A204.1 (cell line): ENCODE data around the gene B4GALNT1.
"Not testable (repeated sequence)": the region's sequence is repeated elsewhere in the genome, so short reads cannot be mapped to it uniquely, and the experiment has no call there.

ENCODE experiments used
- FAIRE-seq: peaks from 2 replicates; lab custom pipeline; 2012; peaks lifted over from hg19 to GRCh38; lab: Jason Lieb, UNC

B4GALNT1 gene

DNA sequence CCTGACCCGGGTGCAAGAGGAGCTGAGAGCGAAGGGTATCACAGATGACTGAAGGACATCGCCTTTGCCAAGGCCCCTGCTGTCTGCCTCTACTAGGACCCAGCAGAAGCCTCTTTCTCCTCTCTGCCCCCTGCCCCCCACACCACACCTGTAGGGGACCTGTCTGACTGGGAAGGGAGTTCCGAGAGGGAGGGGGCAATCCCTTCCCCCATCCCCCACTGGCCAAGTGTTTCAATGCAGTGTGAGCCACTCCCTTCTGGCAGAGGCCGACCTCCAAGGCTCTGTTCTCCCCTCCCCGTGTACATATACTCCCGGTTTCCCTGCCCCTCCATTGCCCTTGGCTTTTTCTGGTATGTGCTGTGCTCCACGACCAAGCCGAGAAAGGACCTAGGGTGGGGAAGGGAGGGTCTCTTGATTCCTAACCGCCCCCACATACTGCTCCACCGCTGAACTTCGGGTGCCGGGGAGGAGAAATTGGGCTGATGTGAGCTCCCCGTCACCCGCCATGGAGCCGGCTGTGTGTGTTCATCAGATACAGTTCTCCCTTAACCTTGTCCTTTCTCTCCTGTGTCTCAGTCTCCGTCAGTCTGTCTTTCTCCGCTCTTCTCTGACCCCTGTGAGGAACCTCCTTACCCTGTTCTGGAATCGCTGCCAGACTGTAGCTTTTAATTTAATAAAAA lies 23.8 kb downstream of the B4GALNT1 start:
- no peak for FAIRE-seq

DNA sequence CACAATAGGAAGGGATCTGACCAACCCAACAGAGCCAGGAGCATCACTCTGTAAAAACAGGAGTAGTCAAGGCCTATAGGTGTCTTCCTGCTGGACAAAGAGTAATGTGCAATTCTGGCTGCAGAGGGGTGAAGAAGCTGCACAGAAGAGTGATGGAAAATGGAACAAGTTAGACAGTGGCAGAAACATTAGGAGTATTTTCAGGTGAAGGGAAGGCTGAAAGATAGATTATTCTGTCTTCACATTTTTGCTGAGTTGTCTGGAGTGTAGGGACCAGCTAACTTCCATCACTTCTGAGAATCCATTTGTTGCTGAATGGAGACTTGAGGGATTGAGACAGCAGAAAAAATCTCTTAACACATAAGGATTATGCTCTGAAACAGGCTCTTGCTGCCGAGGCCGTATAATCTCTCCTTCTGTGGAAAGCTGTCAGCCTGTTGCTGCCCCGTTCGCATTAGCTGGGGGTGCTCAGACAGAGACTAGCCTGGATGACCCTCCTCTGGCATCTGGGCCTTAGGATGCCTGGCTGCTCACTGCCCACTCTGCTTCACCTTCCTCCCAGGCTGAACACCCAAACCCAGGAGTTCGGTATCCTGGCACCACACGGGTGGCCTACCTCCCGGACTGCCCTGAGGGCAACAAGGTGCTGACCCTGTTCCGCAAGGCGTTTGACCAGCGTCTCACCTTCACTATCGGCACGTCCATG lies 24.9 kb downstream of the B4GALNT1 start:
- no peak for FAIRE-seq

DNA sequence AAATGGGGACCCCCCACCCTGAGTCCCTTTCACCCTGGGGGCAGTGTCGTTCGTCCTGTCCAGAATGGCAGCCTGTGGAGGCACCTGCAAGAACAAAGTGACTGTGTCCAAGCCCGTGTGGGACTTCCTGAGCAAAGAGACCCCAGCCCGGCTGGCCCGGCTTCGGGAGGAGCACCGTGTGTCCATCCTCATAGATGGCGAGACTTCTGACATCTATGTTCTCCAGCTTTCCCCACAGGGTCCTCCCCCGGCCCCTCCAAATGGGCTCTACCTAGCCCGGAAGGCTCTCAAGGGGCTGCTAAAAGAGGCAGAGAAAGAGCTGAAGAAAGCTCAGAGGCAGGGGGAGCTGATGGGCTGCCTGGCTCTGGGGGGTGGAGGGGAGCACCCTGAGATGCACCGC lies 26.2 kb downstream of the B4GALNT1 start:
- no peak for FAIRE-seq

DNA sequence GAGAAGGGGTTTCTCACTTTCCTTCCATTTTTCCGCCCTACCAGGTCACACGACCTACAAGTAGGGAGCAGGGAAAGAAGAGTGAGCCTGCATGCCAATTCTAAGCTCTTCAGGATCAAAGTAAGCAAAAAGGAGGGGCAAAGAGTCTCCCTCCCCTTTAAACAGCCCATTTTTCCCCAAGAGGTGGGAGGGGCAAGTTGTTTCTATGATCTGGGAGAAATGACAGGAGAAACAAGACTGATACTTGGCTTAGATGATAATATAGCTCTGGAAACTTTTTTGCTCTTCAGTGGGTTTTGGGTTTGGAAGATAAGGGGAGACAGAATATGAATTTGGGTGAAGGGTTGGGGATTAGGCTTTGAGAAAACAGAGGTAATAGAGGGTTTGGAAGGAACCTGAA lies 26.6 kb downstream of the B4GALNT1 start:
- FAIRE-seq, result no peak

DNA sequence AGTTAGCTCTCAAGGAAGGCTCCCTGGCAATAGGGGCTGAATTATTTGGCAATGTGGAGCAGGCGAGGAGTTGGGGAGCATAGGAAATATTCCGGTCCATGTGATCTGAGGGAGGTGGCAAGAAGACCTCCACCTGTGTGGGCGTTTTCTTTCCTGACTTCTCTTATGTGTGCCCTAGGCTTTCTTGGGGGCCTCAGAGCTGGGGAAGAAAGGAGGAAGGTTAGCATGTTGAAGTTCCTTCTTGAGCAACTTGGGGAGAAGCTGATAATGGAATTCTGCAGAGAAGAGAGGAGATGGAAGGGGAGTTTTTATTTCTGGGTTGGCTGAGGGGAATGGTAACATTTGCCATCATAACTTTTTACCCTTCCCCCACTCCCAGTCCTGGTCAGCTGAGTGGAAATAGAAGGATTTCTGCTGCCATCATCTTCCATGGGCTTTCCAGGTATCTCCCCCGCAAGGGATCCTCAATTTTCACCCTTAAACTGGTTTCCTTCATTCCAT lies 27.1 kb downstream of the B4GALNT1 start:
- no peak for FAIRE-seq

DNA sequence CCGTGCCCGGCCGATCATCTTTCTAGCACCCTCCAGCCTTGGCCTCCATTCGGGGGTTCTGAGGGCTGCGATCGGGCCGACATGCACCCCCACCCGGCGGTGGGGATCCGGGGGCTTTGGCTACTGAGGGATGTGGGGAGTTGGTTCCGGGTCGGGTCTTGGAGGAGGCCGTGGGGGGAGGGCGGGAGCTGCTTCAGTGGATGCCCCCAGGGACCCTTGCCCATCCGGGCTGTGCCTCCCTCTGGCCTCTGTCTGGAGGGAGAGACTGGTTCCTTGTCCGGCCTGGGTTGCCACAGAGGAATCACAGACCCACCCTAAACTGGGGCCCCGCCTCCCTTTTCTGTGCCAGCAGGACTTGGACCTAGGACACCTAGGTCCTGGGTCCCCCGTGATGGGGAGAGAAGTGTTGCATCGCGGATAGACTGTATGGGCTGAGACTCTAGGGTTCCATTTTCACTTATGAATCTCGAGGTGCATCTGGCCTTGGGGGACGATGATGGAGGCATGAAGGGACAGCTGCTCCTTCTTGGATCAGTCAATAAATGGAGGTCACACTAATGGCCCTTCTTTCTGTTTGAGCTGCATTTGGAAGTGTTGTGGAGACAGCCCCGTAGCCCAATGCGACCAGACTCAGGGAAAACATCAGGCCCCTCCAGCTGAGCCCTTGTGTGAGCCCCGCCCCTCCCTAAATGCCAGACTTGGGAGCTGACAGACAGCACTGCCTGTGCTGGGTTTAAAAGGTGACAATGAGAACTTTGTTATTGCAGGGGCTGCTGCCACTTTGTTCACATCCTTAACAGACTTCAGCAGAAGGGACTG lies 27.8 kb downstream of the B4GALNT1 start:
- no peak for FAIRE-seq

DNA sequence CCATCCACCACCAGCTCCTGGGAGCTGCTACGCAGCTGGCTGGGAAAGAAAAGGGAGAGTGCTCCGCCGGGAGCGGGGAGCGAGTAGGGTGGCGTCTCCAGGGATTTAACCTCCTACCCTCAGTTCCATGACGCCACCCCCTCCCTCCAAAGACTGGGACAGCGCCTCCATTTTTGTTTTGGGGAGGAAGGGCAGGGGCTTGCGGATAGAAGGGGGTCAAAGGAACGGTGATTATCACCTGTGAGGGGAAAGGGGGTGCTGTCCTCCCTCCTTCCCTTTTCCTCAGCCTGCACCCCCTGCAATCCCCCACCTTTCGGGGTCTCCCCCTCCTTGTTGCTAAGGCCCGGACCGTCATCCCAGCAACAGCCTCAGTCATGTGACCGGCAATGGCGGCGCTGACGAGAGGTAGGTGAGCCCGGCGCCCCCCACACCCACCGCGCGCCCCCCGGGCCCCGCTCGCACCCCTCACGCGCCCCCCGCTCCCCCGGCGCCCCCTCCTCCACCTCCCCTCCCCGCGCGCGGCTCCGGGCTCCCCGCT lies 28.5 kb downstream of the B4GALNT1 start, which contains the start of gene DTX3:
Gene DTX3, plus strand, starts transcription at position 371 of the 538 bp plus-strand sequence. CDS start 1,694 bp downstream, outside the sequence.
- no peak for FAIRE-seq

DNA sequence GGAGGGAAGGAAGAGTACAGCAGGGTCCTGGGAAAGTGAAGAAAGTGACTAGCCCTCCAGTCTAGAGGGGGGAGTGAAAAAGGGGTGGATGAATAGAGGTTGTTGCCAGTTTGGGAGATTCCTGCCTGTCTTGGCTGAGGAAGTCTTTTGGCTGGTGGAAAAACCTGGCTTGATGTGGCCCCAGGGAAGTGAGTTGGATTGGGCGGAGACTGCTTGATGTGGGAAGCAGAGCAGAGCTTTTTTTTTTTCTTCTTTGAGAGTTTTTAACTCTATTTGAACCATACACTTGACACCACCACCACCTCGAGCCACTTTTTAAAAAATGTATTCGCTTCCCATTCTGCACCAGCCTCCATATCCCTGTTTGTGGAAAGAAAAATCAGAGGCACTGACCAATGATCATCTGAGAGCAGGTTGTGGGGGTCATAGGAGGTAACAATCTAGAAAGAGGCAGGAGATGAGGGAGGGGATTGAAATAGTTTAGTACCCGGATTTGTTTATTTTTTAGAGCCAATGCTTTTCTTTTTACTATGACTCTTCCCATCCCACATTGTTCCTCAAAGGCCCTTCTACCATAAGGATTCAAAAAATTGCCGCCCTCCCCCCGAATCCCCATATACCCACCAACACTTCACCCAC lies 29.1 kb downstream of the B4GALNT1 start:
- no peak for FAIRE-seq

DNA sequence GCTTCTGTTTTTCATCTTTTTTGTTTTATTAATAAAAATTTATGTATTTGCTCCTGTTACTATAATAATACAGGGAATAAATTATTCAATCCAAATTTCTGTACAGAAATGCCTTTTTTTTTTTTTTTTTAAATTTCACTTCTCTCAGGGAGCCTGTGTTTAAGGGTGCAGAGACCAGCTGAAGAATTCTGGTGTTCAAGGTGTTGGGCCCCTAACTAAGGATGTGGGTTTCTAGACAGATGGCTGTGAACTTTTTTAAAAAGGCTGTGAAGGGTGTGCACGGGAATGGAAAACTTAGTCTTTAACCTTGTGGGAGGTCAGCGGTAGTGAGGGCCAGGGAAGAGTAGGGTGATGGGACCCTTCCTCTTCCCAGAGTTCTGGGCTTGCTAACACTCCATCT lies 29.7 kb downstream of the B4GALNT1 start:
- FAIRE-seq, result no peak

DNA sequence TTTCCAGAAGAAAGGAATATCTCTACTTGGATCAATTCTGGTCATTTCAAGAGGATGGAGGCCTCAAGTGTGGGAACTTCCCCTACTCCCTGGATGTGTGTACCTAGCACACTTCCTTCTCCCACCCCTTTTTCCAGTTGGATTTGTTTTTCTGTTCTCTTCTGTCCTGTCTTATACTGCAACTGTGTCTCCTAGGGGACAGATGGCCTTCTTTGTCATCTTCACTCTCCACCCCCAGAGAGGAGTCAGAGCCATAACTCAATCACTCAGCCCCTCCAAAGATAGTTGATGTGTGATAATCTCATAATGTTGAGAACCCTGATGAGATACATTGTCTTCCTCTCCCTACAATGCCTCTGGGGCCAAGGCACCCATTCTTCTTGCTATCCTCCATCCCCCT lies 30.5 kb downstream of the B4GALNT1 start:
- no peak for FAIRE-seq

DNA sequence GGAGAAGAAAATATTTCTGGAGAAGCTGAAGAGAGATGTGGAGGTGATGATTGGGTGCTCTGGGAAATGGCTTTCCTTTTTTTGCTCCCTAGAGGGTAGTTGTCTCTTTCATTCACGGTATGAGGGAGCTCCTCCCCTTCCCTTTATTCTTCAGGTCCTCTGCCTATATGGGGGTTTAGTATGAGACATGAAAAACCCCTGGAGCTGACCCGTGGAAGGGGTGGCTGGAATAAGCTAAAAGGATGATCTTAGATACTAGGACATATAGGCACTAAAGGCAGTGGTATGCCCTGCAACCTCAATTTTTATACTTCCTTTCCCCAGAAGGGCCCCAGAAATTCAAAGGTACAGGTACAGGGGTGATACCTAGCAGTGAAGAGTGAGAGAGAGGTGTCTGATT lies 32.6 kb downstream of the B4GALNT1 start:
- no peak for FAIRE-seq

DNA sequence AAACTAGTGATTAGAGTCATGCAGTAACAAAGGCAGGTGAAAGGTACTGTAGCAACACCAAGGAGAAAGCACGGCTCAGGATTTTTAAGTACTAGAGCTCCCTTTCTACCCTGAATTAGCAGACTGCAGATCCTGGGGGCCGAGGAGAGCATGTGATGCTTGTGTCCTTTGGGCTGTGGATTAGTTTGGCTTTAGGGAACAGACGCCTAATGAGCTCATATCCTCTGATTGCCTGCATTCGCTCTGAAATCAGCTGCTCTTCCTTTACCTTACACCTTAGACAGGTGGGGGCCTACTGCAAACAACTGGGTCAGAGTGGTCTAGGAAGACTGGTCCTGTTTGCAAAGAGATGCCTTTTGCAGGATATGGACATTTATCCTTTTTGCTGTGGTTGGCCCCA lies 39.8 kb downstream of the B4GALNT1 start:
- FAIRE-seq, result no peak

DNA sequence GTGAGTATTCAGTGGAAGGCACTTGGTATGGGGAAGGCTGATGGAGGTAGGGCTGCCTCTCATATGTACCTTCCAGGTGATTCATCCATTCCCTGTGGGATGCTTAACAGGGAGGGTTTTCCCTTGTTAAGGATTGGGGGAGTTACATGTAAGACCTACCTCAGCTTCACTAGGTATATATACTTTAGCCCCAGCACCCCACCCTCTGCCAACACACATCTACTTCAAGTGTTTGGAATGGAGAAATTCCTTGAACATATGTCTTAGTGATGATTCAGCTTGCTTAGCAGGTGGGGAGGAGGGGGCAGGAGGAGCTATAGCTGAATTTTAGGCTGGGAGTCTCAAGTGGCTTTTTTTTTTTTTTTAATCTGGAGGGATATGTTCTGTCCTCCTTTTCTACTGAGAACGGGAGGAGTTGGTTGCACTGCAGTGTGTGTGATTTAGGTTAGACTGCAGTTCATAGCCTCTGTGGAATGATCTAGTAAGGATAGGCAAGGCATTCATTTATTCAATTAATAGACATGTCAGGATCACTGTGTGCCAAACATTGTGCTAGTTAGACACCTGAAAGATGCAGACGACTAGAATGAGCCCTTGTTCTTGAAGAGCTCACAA lies 40.3 kb downstream of the B4GALNT1 start:
- FAIRE-seq, result no peak

DNA sequence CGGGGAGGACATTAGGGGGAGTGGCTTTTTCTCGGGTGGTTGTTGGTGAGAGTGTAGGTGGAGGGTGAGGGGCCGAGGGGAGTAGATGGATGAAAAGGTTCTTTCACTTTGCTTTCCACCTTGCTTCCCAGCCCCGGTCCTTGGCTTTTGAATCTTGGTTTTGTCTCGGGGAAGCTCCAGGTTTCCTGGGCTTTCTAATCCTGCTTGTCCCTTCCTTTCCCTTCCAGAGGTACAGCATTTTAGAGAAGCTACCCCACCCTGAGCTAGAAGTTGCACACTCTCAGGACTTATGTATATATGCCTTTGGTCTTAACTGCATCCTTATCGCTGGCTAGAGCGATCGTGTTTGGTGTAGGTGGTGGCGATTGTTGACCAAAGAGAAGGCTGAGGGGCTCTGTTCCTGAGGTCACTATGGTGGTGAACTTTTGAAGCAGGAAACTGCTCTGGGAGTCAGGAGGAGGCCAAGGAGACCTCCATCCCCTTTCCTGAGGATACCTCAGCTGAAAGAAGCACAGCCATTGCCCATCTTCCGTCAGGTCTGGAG lies 41.1 kb downstream of the B4GALNT1 start:
- no peak for FAIRE-seq

DNA sequence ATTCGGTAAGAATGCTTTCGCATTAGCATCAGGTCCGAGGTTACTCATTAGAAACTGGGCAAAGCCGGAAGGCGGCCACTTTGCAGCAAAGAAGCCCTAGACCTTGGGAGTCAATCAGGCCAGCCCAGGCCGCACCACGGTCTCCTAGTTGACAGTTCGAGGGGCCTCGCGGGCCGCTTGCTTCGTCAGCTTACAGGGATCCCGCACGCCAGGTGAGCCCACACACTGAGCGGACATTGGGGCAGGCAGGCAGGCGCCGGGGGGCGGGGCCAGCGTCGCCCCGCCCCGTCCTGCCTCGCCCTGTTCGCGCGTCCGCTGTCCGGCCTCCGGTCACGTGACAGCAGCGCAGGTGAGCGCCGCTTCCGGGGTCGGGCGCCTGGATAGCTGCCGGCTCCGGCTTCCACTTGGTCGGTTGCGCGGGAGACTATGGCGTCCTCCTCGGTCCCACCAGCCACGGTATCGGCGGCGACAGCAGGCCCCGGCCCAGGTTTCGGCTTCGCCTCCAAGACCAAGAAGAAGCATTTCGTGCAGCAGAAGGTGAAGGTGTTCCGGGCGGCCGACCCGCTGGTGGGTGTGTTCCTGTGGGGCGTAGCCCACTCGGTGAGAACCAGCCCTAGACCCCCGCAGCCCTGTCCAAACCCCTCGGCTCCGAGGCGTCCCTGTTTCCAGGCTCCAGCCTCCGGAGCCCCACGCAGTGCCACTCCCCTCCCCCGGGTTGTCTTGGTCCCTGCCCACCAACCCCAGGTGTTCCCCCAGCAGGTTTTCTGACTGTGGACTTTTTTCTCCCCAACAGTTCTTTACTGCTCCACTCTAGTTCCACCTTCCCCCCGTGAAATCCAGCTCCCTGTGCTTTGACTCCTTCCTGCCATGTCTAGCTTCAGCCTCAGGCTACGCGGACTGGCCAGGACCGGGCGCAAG lies 41.9 kb downstream of the B4GALNT1 start, which contains the start of gene PIP4K2C:
Gene PIP4K2C, plus strand, starts transcription at position 329 of the 918 bp plus-strand sequence. Its CDS starts 98 bp downstream, at position 427.
- no peak for FAIRE-seq

DNA sequence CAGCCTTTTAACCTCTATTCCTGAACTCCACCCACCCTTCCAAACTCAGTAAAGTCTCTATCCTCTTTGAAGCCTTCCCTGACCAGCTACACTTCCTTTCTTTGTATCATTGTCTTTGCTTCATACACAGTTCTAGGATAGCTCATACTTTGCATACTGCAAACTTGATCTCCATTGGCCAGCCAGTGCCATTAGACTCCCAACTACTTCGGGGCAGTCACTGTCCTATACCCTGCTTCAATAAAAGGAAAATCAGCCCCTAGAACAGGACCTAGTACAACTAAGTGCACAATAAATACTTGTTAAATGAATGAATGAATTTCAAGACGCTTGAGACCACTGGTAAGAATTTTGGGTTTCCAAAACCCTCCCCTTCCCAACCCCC lies 42.5 kb downstream of the B4GALNT1 start:
- FAIRE-seq, result no peak

DNA sequence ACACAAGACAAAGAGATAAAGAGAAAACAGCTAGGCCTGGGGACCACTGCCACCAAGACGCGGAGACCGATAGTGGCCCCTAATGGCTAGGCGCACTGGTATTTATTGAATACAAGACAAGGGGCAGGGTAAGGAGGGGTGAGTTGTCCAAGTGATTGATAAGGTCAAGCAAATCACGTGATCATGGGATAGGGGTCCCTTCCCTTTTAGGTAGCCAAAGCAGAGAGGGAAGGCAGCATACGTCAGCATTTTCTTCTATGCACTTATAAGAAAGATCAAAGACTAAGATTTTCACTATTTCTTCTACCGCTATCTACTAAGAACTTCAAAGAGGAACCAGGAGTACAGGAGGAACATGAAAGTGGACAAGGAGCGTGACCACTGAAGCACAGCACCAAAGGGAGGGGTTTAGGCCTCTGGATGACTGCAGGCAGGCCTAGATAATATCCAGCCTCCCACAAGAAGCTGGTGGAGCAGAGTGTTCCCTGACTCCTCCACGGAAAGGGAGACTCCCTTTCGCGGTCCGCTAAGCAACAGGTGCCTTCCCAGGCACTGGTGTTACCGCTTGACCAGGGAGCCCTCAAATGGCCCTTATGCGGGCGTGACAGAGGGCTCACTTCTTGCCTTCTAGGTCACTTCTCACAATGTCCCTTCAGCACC lies 43.9 kb downstream of the B4GALNT1 start:
- not testable (repeated sequence) for FAIRE-seq

DNA sequence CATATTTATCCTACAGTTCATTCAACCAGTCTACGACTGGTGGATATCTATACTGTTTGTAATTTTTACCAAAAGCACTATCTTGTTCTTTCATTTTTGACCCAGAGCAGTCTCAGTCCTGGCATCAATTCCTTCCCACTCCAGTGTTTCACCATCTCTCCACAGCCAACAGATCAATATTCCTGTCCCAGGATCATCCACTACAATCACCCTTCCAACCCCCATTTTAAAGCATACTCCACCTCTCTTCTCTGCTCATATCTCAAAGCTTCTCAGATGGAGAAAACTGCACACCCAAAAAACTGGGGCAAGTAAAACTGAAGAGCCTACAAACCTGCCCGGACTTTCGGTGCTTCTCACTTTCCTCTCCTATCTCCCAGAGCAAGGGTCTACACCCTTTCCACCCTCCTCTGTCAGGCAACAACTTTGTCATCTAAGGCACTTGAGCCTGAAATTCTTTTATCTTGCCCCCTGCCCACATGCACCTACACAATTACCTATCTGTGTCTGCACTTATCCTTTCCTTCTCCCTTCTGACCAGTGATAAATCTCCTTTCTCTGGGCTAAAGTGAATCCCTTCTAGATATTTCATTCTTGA lies 46.1 kb downstream of the B4GALNT1 start:
- FAIRE-seq, result no peak

DNA sequence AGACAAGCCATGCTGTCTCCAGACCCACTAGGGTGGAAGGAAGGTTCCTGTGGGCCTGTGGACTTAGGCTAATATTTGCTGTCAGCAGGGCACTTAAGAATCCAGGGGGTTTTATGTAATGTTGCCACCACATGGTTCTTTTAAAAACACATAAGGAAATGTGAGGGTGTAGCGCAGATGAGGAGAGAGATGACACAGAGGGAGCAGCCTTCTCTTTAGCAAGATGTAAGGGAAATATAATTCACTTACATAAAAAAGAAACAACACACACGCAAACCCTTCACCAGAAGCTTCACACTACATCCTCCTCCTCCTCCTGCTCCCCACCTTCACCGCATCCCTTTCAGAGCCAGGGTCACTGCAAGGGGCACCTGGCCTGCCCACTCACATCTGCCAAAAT lies 46.9 kb downstream of the B4GALNT1 start:
- no peak for FAIRE-seq
